ENCODE data around the gene VEGFC. TPM values are rescaled to one million over a fixed set of nuclear protein-coding genes. Genes with fewer than 3 reads are reported as not detected.

Gene VEGFC
- polyA plus RNA-seq, 4 donors = 15.6 to 20.0 (median 17.9) TPM

DNA sequence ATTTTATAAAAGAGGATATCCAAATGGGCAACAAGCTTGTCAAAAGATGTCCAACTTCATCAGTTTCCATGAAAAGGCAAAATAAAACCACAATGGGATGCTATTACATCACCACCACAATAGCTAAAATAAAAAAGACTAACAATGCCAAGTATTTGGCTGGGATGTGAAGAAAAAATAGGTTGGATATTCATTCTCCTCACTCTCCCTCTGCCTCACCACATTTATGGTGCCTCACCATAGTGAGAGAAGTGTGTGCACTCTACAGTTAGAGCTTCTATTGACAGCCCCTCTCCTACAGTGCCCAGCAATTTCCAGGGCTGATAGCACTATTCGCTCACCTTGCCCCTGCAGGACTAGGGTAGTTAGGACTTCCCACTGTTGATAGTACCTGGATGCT, 25.5 kb downstream of the VEGFC start:
- DNase-seq (ENCODE audit: low read depth in 4 of 4, low spot score in 2 of 4) = no peak

DNA sequence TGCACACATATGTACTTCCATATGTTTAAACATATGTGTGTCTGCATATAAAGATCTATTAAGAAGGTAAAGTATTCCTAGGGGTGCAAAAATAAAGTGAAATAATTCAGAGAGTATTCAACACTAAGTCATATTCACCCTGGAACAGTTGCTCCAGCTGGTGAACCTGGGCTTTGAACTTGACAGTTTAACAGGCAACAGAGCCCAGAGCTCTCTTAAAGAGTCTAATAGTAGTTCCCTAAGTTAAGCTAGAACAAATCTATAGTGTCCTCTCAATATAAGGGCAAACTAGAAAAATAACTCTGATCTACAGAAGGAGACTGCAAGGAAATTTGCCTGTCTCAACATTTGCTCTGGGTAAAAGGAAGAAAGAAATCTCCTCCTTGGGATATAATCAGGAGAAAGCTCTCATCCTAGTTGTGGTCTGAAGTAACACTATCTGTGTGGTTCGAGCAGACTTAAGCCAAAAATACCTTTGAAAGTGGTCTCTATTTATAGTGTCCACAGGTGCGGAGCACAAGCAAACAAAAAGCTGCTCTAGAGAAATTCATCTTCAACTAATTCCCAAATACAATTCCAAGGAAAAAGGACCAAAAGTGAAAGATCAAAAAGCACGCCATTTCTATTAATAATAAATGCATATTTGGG, 29.9 kb downstream of the VEGFC start:
- no peak for DNase-seq (ENCODE audit: low read depth in 4 of 4, low spot score in 2 of 4)

DNA sequence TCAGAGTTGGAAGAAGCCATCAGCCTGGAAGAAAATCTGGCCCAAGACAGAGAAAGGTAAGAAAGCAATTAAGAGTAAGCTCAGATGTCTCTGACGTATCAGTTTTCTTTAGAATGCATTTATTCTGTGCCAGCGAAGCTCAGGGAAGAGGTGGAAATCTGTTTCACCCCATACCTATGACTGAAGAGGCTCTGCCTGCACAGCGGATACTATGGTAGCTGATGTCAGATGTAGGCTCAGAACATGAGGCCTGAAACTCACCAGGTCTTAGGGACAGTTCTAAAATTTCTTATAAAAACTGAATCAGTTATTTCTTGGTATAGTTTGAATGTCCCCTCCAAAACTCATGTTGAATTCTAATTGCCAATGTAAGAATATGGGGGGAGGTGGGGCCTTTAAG, 30.9 kb downstream of the VEGFC start:
- no peak for DNase-seq (ENCODE audit: low read depth in 4 of 4, low spot score in 2 of 4)

DNA sequence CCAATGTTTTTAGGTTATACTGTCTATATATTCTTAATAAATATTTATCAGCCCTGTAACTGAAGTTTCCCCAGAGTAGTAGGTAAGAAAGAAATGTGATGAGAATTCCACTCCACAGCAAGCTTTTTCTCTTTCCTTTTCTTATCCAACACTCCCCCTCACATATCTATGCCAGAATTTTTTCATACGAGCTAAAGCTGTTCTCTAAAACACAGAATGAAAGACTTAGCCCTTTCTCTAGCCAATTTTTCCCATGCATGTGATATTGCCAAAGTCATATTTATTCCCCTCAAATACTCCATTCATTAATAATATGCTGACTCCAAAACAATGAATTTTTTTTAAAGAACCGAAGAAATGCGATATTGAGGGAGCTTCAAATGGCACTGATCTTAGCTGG, 32.3 kb downstream of the VEGFC start:
- DNase-seq (ENCODE audit: low read depth in 4 of 4, low spot score in 2 of 4) = no peak

DNA sequence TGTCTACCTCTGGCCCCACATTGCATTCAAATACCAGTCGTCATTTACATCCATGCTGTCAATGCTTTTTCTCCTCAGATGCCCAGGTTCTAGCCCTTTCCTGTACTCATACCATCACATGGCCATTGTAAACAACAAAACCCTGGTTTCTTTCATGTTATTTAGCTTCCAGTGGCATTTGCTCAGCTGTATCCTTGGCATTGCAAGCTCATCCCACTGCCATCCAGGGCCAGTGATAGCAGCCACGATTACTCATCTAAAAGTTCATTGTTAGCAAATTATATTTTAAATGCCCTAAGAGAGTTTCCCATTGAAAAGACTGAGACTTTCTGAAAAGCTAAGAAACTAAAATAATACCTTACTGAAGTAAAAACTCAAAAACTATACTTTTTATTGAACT, 34.0 kb downstream of the VEGFC start:
- no peak for DNase-seq (ENCODE audit: low read depth in 4 of 4, low spot score in 2 of 4)

DNA sequence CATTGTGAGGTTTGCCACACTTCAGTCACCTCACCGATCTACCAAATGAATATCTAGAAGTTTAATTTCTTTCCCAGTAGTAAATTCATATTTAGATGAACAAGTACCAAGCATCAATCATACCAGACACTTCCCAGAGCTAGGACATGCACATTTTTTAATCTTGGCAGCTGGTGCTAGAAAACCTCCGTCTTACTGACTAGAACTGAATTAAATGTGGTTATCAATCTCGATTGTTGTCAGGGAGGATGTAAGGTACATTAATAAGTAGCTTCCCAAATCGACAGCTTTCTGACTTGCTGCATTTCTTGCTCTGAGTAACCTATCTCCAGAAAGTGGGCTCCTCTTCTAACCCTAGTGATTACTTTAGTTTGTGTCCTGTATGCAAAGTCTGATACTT, 34.4 kb downstream of the VEGFC start:
- no peak for DNase-seq (ENCODE audit: low read depth in 4 of 4, low spot score in 2 of 4)

DNA sequence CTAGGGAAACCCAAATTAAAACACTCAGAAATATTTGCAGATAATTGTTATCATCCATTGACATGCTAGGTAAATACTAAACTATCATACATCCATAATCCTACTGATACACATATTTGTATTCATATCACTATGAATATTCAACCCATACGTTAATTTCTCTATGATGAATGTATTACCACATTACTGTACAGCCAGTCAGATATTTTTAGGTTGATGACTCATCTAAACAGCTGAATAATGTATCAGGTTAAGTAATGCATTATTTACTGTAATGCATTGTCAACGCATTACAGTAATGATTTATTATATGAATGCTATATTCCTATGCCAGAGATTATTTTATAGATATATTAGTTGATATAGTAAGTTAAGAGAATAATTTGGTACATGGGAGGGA, 37.1 kb downstream of the VEGFC start:
- no peak for DNase-seq (ENCODE audit: low read depth in 4 of 4, low spot score in 2 of 4)

DNA sequence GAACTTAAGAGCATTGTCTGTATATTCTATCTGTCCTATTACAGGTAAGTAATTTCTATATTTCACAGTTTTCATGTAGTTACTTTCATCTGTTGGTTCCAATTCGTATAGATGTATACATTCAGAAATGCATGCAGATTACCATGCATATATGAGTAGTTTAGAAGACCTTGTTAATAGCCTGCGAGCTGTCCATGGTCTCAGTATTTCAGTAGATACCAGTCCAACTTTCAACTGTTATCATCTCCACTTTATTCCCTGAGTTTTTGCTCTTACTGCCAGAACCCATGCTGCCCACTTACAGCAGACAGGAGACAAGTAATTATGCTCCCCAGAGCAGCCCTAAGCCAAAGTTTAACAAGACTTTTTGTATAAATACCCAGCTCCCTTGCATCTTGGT, 37.7 kb downstream of the VEGFC start:
- no peak for DNase-seq (ENCODE audit: low read depth in 4 of 4, low spot score in 2 of 4)

DNA sequence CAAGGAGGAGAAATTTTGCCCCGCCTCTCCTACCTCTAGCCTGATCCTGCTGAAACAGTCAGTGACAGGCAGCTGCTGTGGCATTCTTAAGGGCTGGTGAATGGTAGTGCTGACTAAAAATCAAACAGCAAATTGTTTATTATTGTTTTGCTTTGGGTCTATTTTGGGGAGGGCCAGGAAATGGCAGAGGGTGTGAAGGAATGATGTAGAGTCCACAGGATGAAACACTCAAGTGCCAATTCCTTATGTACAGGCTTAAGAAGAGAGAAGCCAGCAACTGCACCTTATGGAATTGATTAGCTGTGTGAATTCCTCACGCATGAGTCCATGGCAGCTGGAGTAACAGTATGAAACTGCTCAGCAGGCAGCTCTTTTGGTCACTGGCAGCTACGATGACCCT, 39.7 kb downstream of the VEGFC start:
- DNase-seq (ENCODE audit: low read depth in 4 of 4, low spot score in 2 of 4) = no peak

DNA sequence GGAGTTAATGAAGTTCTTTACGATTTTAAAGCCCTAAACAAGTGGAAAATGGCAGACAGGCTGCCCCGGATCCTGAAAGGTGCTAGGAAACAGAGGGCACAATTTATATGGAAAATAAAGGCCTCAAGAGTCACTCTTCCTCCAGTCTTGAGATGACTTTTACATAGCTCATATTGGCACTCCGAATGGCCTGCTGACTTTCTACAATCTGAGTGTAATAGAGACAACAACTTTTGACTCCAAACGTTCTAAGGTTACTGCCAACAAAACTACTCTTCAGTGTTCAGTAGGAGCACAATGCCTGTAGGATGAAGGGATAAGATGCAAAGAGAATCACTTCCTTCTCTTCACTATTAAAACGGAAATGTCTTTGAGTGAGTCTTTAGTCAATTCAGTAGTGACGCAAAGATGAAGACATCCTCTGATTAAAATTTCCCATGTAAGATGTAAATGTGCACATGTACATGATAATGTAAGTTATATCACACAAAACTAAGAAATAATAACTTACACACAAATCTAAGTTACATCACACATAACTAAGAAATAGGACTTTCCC, 40.5 kb downstream of the VEGFC start:
- DNase-seq (ENCODE audit: low read depth in 4 of 4, low spot score in 2 of 4) = no peak

DNA sequence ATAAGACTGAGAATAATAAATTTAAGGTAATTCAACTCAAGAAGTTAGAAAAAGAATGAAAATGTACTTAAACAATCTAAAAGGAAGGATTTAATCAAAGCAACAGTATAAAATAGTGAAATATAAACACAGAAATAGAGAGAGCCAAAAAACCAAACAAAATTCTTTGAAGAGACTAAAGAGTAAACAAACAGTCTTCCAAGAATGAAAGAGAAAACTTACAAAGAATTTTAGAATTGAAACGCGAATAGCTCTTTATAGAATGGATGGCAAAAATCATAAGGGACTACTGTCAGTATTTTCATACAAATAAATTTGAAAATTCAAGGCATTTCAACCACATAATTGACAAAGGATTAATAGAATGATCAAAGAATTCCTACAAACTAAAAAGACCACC, 41.7 kb downstream of the VEGFC start:
- no peak for DNase-seq (ENCODE audit: low read depth in 4 of 4, low spot score in 2 of 4)

DNA sequence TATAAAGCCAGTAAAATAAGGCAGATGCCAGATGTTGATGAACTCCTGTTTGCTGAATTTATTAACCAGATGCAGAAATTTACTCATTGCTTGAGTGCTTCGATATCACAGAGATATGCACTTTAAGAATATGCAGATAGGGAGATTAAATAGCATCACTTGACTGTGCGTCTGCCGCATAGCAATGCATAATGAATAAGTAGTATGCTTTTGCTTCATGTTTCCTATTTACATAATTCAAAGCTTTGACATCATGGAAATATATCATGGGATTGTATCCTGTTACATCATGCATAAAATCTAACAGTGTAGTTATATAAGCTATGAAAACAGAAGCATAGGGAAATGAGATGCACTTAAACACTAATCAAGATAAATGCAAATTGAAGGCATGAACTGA, 45.9 kb downstream of the VEGFC start:
- DNase-seq (ENCODE audit: low read depth in 4 of 4, low spot score in 2 of 4) = no peak

DNA sequence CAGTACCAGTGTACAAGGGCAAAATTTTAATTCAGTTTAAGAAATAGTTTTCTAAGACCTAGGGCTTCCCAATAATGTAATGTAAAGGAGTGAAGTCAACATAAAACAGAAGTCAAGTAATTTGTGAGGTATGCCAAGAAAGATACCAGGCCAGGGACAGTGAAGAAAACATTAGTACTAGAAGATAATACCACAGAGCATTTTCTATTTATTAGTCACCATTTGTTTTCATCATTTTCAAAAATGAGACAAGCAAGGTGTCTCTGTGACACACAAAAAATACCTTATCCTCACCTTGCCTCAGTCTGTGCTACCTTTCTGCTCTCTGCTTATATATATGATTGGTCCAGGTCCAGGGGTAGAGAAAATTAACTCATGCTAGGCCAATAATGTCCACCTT, 46.8 kb downstream of the VEGFC start:
- no peak for DNase-seq (ENCODE audit: low read depth in 4 of 4, low spot score in 2 of 4)

DNA sequence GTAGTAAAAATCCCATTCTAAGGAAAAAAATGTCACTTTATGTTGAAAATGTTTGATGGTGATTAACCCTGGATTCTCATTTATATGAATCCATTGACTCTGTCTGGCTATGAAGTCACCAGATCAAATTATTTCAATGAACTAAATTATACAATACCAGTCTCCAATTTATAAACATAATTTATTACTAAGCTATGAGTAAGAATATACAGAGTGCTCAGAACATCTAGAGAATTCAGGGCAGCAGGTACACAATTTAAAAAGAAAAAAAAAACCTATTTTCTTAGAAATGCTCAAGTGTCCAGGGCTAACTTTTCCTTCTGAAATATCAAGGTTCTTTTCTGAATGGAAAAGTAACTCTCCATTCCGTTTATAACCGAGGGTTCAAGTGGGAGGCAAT, 48.6 kb downstream of the VEGFC start:
- no peak for DNase-seq (ENCODE audit: low read depth in 4 of 4, low spot score in 2 of 4)

DNA sequence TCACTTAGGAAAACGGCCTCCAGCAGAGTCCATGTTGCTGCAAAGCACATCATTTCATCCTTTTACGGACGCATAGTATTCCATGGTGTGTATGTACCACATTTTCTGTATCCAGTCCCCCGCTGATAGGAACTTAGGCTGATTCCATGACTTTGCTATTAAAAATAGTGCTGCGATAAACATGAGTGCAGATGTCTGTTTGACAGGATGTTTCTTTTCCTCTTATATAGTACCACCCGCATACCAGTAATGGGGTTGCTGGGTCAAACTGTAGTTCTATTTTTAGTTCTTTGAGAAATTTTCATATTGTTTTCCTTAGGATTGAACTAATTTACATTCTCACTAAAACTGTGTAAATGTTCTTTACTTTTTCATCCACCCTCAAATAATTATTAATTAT, 50.5 kb downstream of the VEGFC start:
- no peak for DNase-seq (ENCODE audit: low read depth in 4 of 4, low spot score in 2 of 4)

DNA sequence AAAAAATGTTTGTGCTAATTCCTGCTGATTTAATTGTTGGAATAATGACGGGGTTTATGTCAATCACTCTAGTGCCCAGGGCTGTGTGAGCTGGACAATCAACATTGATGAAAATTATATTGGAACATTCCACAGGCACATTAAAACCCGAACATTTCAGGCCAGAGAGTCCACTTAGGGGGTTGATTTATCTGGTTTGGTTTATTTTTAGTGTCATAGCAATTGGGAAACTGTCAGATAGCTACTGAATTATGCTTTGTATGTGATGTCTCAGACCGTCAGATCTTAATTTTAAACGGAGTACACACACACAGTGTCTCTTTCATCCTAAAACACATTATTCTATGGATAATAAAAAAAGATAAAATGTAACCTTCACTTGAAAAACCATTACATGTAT, 51.5 kb downstream of the VEGFC start:
- DNase-seq (ENCODE audit: low read depth in 4 of 4, low spot score in 2 of 4) = no peak

DNA sequence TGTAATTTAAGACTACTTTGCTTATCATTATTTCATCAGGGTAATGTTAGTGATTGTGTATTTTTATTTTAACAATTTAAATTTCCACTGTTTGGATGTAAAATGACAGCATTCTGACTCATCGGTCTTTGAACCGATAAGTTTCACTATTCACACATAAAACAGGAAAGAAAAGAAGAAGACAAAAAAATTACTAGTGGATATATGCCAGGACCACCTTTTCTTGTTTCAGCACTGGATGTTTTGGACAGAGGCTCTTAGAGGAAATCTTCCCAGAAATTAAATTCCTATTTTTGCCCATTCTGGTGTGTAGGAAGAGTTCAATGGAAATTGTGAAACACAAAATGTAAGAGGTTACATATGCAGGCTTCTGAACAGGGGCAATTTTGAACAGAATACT, 57.4 kb downstream of the VEGFC start:
- no peak for DNase-seq (ENCODE audit: low read depth in 4 of 4, low spot score in 2 of 4)

DNA sequence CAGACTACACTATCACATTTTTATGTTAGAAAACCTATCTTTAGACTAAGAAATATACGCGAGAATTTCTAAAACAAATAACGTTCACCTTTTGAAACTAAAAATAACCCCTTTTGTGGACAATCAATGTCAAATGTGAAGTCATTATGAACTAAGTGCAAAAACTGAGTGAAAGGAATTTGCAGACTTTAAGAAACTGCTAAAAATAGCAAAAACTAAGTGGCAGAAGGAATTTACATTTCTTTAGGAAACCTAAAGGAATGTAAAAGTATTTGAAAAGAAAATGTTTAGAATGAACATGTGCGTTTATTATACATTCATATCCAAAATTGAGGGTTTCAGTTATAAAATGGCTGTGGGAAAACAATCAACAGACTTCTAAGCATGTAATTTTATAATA, 58.3 kb downstream of the VEGFC start:
- no peak for DNase-seq (ENCODE audit: low read depth in 4 of 4, low spot score in 2 of 4)

DNA sequence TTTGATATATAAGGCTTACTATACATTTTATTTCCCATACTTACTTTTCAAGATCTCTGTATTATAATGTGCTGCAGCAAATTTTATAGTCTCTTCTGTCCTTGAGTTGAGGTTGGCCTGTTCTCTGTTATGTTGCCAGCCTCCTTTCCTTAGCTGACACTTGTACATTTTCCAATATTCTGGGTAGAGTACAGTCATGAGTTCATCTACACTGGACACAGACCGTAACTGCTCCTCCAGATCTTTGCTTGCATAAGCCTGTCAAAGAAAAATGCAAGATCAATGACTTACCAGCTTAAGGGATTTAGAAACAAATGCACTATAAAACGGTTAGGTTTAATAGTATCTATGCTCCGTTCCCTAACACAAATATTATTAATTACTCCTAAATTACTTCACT, 63.2 kb downstream of the VEGFC start:
- no peak for DNase-seq (ENCODE audit: low read depth in 4 of 4, low spot score in 2 of 4)

DNA sequence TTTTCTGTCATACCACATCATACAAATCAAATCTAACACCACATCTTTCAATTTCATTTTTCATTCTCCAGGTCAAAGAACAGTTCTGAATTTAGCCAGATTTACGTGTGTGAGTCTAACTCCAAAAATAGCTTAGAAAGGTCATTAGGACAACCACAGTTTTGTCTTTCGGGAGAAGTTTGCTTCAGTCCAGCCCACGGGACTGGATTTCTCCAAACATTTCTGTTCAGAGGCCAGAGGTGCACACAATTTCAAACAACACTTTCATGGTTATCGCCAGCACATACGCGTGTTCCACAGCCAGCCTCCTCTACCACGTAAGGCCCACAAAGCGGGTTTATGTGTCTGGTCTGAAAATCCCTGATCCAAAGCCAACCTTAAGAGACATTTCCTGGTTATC, 65.9 kb downstream of the VEGFC start:
- DNase-seq (ENCODE audit: low read depth in 4 of 4, low spot score in 2 of 4) = no peak

DNA sequence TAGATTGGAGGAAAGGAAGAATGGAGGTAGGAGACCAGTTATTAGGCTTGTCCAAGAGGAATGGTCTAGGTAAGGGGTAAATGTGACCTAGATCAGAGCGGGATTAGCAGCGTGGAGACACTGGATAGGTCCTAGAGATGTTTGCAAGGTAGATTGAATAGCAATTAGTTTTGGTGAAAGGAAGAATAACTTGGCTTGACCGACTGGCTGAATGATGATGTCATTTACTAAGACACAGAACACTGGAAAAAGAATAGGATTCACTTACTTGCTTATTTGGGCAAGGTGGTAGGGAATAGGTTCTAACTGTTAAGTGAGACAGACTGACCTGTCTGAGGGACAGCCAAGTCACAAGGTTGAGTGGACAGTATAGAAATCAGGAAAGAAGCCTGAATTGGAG, 71.3 kb downstream of the VEGFC start:
- DNase-seq (ENCODE audit: low read depth in 4 of 4, low spot score in 2 of 4) = no peak

DNA sequence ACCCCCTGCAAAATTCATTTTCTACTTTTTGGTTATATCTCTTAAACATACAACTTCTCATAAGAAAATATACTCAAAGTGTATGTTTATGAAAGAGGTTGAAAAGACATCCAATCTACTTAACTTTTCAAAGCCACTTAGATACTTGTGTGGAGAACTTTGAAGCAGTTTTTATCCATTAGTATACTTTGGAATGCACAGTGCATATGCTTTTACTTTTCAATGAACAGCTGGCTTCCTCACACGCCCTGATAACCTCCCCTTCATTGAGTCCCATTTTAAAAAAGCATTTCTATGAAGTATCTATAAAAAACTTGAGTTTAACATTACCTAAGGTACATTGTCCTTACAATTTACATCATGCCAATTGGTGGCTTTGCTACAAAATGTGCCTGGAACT, 73.8 kb downstream of the VEGFC start:
- DNase-seq (ENCODE audit: low read depth in 4 of 4, low spot score in 2 of 4) = no peak

DNA sequence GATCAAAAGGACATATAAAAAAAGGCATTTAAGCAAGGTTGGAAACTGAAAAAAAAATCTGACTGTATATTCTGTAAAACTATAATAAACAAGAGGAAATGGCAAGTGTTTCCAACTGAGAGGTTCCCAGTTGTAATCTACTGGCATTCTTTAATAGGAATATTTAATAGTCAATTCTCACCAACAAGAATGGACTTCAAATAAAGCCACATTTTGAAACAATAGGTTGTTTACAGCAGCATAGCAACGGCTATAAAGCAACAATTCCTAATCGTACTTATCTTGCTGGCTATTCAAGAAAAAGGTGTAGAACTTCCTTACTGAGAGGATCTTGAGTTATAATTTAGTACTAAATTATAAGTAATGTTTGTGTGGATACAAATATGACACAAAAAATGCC, 75.5 kb downstream of the VEGFC start:
- DNase-seq (ENCODE audit: low read depth in 4 of 4, low spot score in 2 of 4) = no peak

Measured in left renal cortex interstitium (tissue), 4 donors.